HAP-1 (cell line): ENCODE measurements around the gene KLF11.

ENCODE experiments used
- DNase-seq, 2 experiments: peaks; one replicate each; pipeline ENCODE4 v3.0.0-alpha.2; 2016 to 2020; ENCODE audit warnings: low spot score in 2 of 2
- H3K27me3 ChIP-seq: fragments of 250-450 bp; sonication (Bioruptor Pico); 2 replicates; pipeline ENCODE4 v1.5.1; 2020; ENCODE audit warnings: low read depth, mild to moderate bottlenecking, moderate library complexity
- H3K36me3 ChIP-seq: fragments of 250-450 bp; sonication (Bioruptor Pico); replicated peaks from 2 replicates; pipeline ENCODE4 v1.5.1; 2020; ENCODE audit warnings: mild to moderate bottlenecking
- H3K4me1 ChIP-seq: fragments of 250-450 bp; sonication (Bioruptor Pico); 2 replicates; pipeline ENCODE4 v1.5.1; 2020; ENCODE audit warnings: mild to moderate bottlenecking
- H3K4me3 ChIP-seq: fragments of 250-450 bp; sonication (Bioruptor Pico); 2 replicates; pipeline ENCODE4 v1.5.1; 2020; ENCODE audit warnings: mild to moderate bottlenecking, moderate library complexity
- H3K9me3 ChIP-seq: fragments of 250-450 bp; sonication (Bioruptor Pico); 2 replicates; pipeline ENCODE4 v1.5.1; 2020; ENCODE audit warnings: mild to moderate bottlenecking, moderate library complexity
- in situ Hi-C: fragments of 300-500 bp; cut with MboI; formaldehyde crosslinking; loops from 3 replicates; pipeline ENCODE4 v1.14.3; 2020; ENCODE audit warnings: low sequenced_read_pairs, inconsistent platforms, mixed read lengths

KLF11 gene

GRCh38 chr2:10035633-10036032 lies 7.7 kb upstream of the KLF11 start:
- no peak overlapping the region for H3K4me3 ChIP-seq
- DNase-seq, result no peak
- no peaks in the 10 kb centered on the region for H3K27me3 ChIP-seq
- no peaks in the 10 kb centered on the region for H3K9me3 ChIP-seq
- H3K36me3 ChIP-seq, result no peaks in the 10 kb centered on the region
- no peaks in the 10 kb centered on the region for H3K4me1 ChIP-seq
- in situ Hi-C loops, result no loop called here

- H3K27me3 ChIP-seq, result no peaks in the 10 kb centered on the region
- no peak for DNase-seq
- H3K9me3 ChIP-seq, result no peaks in the 10 kb centered on the region
- no peak overlapping the region for H3K4me3 ChIP-seq
- no peaks in the 10 kb centered on the region for H3K4me1 ChIP-seq
- no peaks in the 10 kb centered on the region for H3K36me3 ChIP-seq
- in situ Hi-C loops, result no loop called here
These were observed 7.1 kb upstream of the KLF11 start for GRCh38 chr2:10036095-10036884.

- no peak for DNase-seq
- Histone ChIP-seq H3K27me3 (no peaks in the 10 kb centered on the region), H3K4me1 (no peaks in the 10 kb centered on the region), H3K9me3 (no peaks in the 10 kb centered on the region), H3K36me3 (no peaks in the 10 kb centered on the region), H3K4me3 (no peak overlapping the region)
- in situ Hi-C loops, result no loop called here
These were observed 5.2 kb upstream of the KLF11 start for GRCh38 chr2:10038123-10038522.

- H3K9me3 ChIP-seq, result no peaks in the 10 kb centered on the region
- H3K36me3 ChIP-seq, result no peaks in the 10 kb centered on the region
- no peak for DNase-seq
- in situ Hi-C loops, result no loop called here
- no peaks in the 10 kb centered on the region for H3K4me1 ChIP-seq
- H3K4me3 ChIP-seq, result no peak overlapping the region
- H3K27me3 ChIP-seq, result no peaks in the 10 kb centered on the region
These were observed 4.6 kb upstream of the KLF11 start for GRCh38 chr2:10038716-10039115.

- Histone ChIP-seq H3K4me3 (no peak overlapping the region), H3K27me3 (no peaks in the 10 kb centered on the region), H3K9me3 (no peaks in the 10 kb centered on the region), H3K36me3 (no peaks in the 10 kb centered on the region), H3K4me1 (peaks cover 3% of the 10 kb centered on the region)
- in situ Hi-C loops, result no loop called here
- no peak for DNase-seq
These were observed 3.5 kb upstream of the KLF11 start for GRCh38 chr2:10039658-10040410.

GRCh38 chr2:10041711-10042110 lies 1.6 kb upstream of the KLF11 start:
- no peak for DNase-seq
- H3K27me3 ChIP-seq, result no peaks in the 10 kb centered on the region
- in situ Hi-C loops, result no loop called here
- peaks cover 3% of the 10 kb centered on the region for H3K4me1 ChIP-seq
- no peak overlapping the region for H3K4me3 ChIP-seq
- no peaks in the 10 kb centered on the region for H3K9me3 ChIP-seq
- no peaks in the 10 kb centered on the region for H3K36me3 ChIP-seq

GRCh38 chr2:10042301-10043161 lies 819 bp upstream of the KLF11 start:
- Histone ChIP-seq H3K27me3 (no peaks in the 10 kb centered on the region), H3K36me3 (peaks cover under 1% of the 10 kb centered on the region), H3K4me1 (peaks cover 3% of the 10 kb centered on the region), H3K9me3 (no peaks in the 10 kb centered on the region), H3K4me3 (no peak overlapping the region)
- in situ Hi-C loops, result no loop called here
- DNase-seq, result peak in 1 of 2 experiments; percentile 17

GRCh38 chr2:10043906-10044601 lies 704 bp downstream of the KLF11 start:
- Histone ChIP-seq H3K4me3 (peak overlapping the region; percentile 33), H3K4me1 (peaks cover 3% of the 10 kb centered on the region), H3K9me3 (no peaks in the 10 kb centered on the region), H3K27me3 (no peaks in the 10 kb centered on the region), H3K36me3 (peaks cover 13% of the 10 kb centered on the region)
- DNase-seq, result peak; percentile 75 to 97
- in situ Hi-C loops, result no loop called here

GRCh38 chr2:10045561-10046355 lies 2.4 kb downstream of the KLF11 start:
- H3K9me3 ChIP-seq, result no peaks in the 10 kb centered on the region
- peaks cover 3% of the 10 kb centered on the region for H3K4me1 ChIP-seq
- no peak for DNase-seq
- no peaks in the 10 kb centered on the region for H3K27me3 ChIP-seq
- in situ Hi-C loops, result loop anchor here (5.0 kb wide), 1 partner anchor 248 kb away; no protein-coding TSS in a partner anchor
- H3K4me3 ChIP-seq, result no peak overlapping the region
- H3K36me3 ChIP-seq, result peaks cover 19% of the 10 kb centered on the region

GRCh38 chr2:10046931-10047330 lies 3.6 kb downstream of the KLF11 start:
- no peak overlapping the region for H3K4me3 ChIP-seq
- DNase-seq, result no peak
- H3K27me3 ChIP-seq, result no peaks in the 10 kb centered on the region
- H3K36me3 ChIP-seq, result peaks cover 20% of the 10 kb centered on the region
- in situ Hi-C loops, result loop anchor here (5.0 kb wide), 1 partner anchor 250 kb away; no protein-coding TSS in a partner anchor
- H3K9me3 ChIP-seq, result no peaks in the 10 kb centered on the region
- peaks cover 3% of the 10 kb centered on the region for H3K4me1 ChIP-seq

GRCh38 chr2:10047616-10048500 lies 4.5 kb downstream of the KLF11 start:
- no peak overlapping the region for H3K4me3 ChIP-seq
- H3K27me3 ChIP-seq, result no peaks in the 10 kb centered on the region
- DNase-seq, result no peak
- H3K4me1 ChIP-seq, result peaks cover 3% of the 10 kb centered on the region
- peaks cover 24% of the 10 kb centered on the region for H3K36me3 ChIP-seq
- in situ Hi-C loops, result loop anchor here (5.0 kb wide), 1 partner anchor 251 kb away; no protein-coding TSS in a partner anchor
- H3K9me3 ChIP-seq, result no peaks in the 10 kb centered on the region
